ENCODE results near the gene DUS1L.

The DUS1L gene

GRCh38 chr17:82076018-82076784 lies 10.6 kb upstream of the DUS1L start:
- DNase-seq = no peak

GRCh38 chr17:82073446-82073845 lies 7.8 kb upstream of the DUS1L start:
- no peak for DNase-seq

- no peak for DNase-seq
Measured at GRCh38 chr17:82072827-82073226, 7.2 kb upstream of the DUS1L start.

GRCh38 chr17:82070611-82071010 lies 5.0 kb upstream of the DUS1L start:
- DNase-seq = no peak

GRCh38 chr17:82065193-82065637 lies 389 bp downstream of the DUS1L start:
- DNase-seq = no peak

- no peak for DNase-seq
Measured at GRCh38 chr17:82064433-82065192, 991 bp downstream of the DUS1L start.

GRCh38 chr17:82063424-82064415 lies 1.9 kb downstream of the DUS1L start:
- no peak for DNase-seq

- no peak for DNase-seq
Measured at GRCh38 chr17:82062984-82063368, 2.6 kb downstream of the DUS1L start.

GRCh38 chr17:82062076-82062983 lies 3.3 kb downstream of the DUS1L start:
- no peak for DNase-seq

GRCh38 chr17:82061047-82061925 lies 4.3 kb downstream of the DUS1L start:
- no peak for DNase-seq

GRCh38 chr17:82060614-82061013 lies 5.0 kb downstream of the DUS1L start:
- DNase-seq = no peak

GRCh38 chr17:82060001-82060380 lies 5.6 kb downstream of the DUS1L start:
- DNase-seq = no peak

GRCh38 chr17:82059272-82060000 lies 6.2 kb downstream of the DUS1L start:
- DNase-seq = no peak

GRCh38 chr17:82058855-82059249 lies 6.8 kb downstream of the DUS1L start:
- no peak for DNase-seq

- no peak for DNase-seq
Measured at GRCh38 chr17:82058230-82058854, 7.3 kb downstream of the DUS1L start.

- DNase-seq = no peak
Measured at GRCh38 chr17:82056729-82057621, 8.6 kb downstream of the DUS1L start.

- DNase-seq = no peak
Measured at GRCh38 chr17:82055965-82056728, 9.5 kb downstream of the DUS1L start.

All from T-helper 2 cell (primary cell).